ENCODE data around the gene ALDH1A1.
A peak's percentile ranks its signal among the peaks of the same experiment; 100 is the strongest.

ALDH1A1 gene

DNA sequence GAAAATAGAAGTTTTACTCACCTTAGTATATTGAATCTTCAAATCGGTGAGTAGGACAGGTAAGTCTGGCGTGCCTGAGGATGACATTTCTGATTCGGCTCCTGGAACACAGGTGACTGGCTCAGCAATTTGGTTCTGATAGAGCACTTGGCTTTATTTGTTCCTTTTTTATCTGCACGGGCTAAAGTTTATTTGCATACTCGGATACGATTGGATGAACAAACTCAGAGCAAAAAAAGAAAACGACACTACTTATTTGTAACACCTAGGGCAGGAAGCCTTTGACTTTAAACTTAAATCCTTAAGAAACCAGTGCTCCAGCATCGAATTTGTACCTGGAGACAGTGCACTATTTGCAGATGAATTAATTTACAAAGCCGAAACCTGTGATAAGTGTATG lies at the start of gene ALDH1A1:
TSS of gene ALDH1A1 (minus strand) at position 140 of the 400 bp plus-strand sequence. CDS start at position 87, 53 bp downstream.
- peak; percentile 15 for DNase-seq (ENCODE audit: low read depth)

DNA sequence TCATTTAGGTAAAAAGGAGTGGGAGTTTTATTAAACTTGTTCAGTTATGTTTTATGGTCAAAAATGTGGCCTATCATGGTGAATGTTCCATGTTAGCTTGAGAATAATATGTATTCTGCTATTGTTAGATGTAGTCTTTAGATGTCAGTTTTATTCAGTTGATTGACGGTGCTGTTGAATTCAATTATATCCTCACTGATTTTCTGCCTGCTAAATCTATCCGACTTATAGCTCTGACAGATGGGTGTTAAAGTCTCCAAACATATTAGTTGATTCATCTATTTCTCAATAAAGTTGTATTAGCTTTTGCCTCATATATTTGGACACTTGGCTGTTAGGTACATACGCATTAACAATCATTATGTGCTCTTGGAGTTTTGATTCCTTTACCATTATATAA lies 49.0 kb upstream of the ALDH1A1 start:
- DNase-seq (ENCODE audit: low read depth) = no peak

- DNase-seq (ENCODE audit: low read depth) = no peak
Observed at GRCh38 chr9:72998363-72998762, 45.5 kb upstream of the ALDH1A1 start.

DNA sequence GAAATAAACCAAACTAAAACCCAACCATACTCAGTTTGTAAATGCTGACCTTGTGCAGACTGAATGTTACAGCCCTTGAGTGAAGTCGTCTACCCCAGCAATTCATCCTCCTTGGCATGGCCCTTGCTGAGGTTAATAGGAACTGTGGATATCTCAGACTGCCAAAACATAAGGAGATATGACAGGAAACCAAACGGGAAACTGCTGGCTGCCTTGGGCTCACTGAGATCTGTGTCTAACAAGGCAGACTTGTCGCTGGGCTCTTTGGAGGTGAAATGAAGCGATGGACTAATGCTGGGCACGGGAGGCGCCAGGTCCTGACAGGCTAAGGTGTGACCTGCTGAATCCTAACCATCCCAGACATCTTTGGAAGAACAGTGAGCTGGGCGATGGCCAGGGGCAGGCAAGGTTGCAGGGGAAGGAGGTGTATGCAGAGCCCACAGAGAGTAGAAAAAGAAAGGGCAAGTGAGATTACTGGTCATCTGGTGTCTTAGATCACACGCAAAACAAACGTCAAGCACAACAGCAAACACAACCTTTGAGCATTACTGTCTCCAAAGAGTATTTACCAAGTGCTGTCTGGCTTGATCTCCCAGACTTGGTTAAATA lies 44.6 kb upstream of the ALDH1A1 start:
- no peak for DNase-seq (ENCODE audit: low read depth)

DNA sequence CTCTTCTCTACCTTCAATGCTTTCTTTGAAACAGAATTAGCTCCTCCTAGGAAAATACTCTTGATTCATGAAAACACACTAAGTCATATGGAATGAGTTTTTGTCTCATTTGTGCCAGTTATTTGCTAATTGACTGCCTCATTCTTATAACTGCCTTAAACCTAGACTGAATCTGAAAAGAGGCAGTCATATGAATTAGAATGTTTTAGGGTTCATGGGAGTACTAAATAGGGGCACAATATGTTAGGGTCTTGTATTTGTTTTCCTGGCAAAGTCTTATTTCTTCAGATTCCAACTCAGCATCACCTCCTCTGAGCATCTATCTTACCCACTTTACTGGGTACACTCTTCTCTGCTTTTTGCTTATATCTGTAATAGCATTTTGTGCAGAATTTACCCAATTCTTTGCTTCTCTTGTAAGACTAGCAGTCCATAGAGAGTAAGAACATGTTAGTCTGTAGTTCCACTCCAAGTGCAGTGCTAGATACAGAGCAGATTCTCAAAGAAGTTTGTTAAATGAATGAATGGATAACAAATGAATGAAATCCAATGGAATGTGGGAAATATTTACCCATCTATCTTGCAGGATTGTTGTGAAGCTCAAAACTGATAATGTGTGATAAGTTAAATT lies 43.9 kb upstream of the ALDH1A1 start:
- no peak for DNase-seq (ENCODE audit: low read depth)

- DNase-seq (ENCODE audit: low read depth) = peak; percentile 5
Observed at GRCh38 chr9:72996114-72996513, 43.3 kb upstream of the ALDH1A1 start.

- no peak for DNase-seq (ENCODE audit: low read depth)
Observed at GRCh38 chr9:72995131-72996024, 42.5 kb upstream of the ALDH1A1 start.

DNA sequence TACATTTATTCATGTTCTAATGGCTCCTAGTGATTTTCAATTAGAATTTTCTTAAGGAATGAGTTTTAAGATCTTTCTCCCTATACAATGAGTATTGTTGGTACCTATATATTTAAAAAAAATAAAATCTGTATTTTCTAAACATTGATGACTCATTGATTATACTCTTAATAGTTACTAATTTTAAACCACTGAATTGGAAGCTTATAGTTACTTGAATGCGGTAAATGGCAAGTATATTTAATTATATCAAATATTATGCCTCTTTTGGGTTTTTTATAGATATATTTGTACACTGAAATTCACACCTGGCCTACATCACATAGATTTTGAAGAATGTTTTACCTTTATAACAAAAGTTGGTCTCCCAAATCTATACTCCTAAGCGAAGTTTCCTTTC lies 38.9 kb upstream of the ALDH1A1 start:
- DNase-seq (ENCODE audit: low read depth) = no peak

DNA sequence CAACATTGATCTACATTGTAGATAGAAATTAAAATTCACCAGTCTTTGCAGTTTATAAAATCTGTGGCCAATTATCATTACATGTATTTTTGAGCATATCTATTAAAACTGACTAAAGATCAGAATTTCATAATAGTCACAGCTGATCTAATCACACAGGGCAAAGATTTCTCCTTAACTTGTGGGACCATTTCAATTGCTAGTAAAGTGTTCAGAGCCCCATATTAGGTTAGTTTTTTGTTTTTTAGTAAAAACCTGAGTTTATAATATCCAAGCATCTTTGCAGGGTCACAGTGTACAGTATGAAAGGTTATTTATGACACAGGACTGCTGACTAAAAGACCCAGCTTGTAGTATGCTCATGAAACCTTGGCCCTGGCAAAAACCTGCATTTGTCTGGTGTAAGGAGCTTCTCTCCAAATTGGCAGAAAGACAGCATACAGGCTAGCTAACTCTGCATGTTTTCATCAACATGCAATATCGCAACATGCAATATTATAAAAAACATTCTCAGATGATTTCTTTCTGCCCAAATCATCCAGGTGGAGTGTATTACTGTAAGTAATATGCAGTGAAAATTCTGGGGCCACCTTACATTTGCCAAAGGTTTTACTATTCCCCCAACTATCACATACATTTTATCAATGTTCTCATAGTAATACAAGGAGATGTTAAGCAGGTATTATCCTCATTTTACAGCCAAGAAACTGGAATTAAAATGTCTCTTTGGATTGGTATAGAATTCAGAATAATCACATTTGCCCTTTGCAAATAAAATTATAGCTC lies 37.7 kb upstream of the ALDH1A1 start:
- DNase-seq (ENCODE audit: low read depth) = no peak

- no peak for DNase-seq (ENCODE audit: low read depth)
Observed at GRCh38 chr9:72986522-72987116, 33.8 kb upstream of the ALDH1A1 start.

GRCh38 chr9:72985746-72986145 lies 32.9 kb upstream of the ALDH1A1 start:
- DNase-seq (ENCODE audit: low read depth) = no peak

- no peak for DNase-seq (ENCODE audit: low read depth)
Observed at GRCh38 chr9:72984991-72985390, 32.1 kb upstream of the ALDH1A1 start.

GRCh38 chr9:72984226-72984947 lies 31.5 kb upstream of the ALDH1A1 start:
- DNase-seq (ENCODE audit: low read depth) = no peak

DNA sequence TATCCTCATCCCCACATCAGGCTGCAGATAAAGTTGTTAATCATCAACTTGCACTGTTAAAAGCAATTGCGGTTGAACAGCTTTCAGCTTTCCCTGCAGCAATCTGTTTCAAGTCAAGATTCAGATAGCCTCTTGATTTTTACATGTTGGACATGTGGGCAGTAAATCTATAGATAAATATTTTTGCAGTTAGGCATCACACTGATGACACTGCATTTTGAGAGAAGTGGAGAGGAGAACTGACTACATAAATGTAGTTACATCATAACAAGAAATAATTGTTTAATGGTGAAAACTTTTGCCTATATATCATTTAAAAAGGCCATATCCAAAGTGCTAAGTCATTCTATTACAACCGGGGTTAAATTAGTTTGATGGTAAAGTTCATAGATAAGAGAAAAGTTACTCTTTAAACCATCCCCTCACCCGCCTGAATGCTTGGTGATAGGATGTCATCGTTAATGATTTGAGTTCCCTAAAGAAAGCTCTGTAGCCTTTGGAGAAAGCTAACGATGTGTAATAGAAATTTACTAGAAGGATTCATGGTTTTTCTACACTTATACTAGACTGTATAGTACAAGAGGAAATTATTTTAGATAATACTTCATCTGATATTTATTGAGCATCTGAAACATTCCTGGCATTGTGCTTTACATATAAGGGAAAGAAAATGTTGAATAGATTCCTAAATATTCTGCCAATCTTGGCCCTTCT lies 30.8 kb upstream of the ALDH1A1 start:
- DNase-seq (ENCODE audit: low read depth) = no peak

- DNase-seq (ENCODE audit: low read depth) = no peak
Observed at GRCh38 chr9:72983056-72983455, 30.2 kb upstream of the ALDH1A1 start.

DNA sequence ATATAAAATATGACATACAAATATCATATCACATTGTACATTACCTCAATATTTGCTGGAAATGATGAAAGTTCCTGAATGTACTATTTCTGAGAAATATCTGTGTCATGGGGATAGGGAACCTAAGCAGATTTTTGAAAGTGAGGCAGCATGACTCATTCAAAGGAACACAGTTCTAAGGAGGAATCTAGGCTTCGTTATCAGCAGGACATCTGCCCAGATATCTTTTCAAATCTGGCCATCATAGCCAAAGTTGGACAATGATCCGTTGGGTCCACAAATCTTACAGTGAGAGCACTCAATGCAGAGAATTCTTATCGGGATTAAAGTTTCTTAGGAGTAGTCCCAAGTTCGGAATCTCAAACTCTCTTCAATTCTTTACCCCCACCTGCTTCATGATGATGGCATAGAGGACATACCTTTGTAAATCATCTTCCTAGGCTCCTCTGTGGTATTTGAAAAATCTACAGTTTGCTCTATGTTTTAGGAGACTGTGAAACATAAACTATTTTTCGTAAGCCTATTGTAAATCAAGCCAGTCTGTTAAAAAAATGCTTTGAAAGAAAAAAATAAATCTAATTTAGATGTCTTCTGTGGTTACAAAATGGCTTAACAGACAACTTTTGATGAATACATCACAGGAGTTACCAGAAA lies 29.4 kb upstream of the ALDH1A1 start:
- peak; percentile 5 for DNase-seq (ENCODE audit: low read depth)

- no peak for DNase-seq (ENCODE audit: low read depth)
Observed at GRCh38 chr9:72981433-72981832, 28.6 kb upstream of the ALDH1A1 start.

- no peak for DNase-seq (ENCODE audit: low read depth)
Observed at GRCh38 chr9:72980600-72981265, 27.9 kb upstream of the ALDH1A1 start.

DNA sequence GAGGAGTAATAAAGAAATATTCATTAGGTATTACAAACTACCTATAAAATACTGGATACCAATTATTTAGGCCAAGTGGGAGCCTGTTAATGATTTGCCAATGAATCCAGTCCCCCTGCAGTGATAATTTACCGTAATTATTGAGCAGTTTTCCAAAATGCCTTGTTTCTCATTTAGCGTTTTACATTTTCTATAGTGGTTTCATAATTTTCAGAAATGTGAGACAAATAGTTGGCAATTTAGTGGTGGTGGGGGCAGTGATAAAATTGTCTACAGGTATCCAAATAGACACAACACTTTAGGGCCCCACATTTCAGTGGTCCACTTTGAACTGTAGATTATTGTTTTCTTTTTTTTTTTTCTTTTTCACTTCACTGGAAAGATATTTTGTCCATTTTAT lies 27.3 kb upstream of the ALDH1A1 start:
- DNase-seq (ENCODE audit: low read depth) = no peak

Measured in ELR (cell line).